Activated T-cell treated with anti-CD3 and anti-CD28 coated beads, Interleukin-2, amount 50 U/mL, for 4 hours (primary cell): ENCODE measurements around the gene PTH2R. TPM values are rescaled to one million over a fixed set of nuclear protein-coding genes. Genes with fewer than 3 reads are reported as not detected.
"Not testable (repeated sequence)": the region's sequence is repeated elsewhere in the genome, so short reads cannot be mapped to it uniquely, and the experiment has no call there.

Experiments used
- ATAC-seq, 2 donors: fragments of 200-7000 bp; cut with Tn5 transposase; one replicate each; pipeline ENCODE4 v1.10.0; 2021
- DNase-seq: peaks from one replicate; pipeline ENCODE4 v3.0.0-alpha.2; 2020
- H3K27me3 Mint-ChIP-seq: one replicate; pipeline ENCODE4 v1.8.0; 2021; ENCODE audit warnings: low read depth, mixed read lengths
- H3K36me3 Mint-ChIP-seq: one replicate; pipeline ENCODE4 v1.8.0; 2022; ENCODE audit warnings: mixed read lengths; ENCODE audit not compliant: insufficient read depth
- H3K4me1 Mint-ChIP-seq: one replicate; pipeline ENCODE4 v1.8.0; 2021; ENCODE audit warnings: low read depth, mixed read lengths
- H3K4me3 Mint-ChIP-seq: one replicate; pipeline ENCODE4 v1.8.0; 2021; ENCODE audit warnings: mild to moderate bottlenecking, moderate library complexity, mixed read lengths
- H3K9me3 Mint-ChIP-seq: one replicate; pipeline ENCODE4 v1.8.0; 2021; ENCODE audit warnings: mixed read lengths
- total RNA-seq, 3 donors: library from RNA; stranded (reverse); gene quantifications; one replicate each; pipeline ENCODE4 v1.2.1, GENCODE V29; 2021

PTH2R gene
- total RNA-seq, 3 donors from 2014 or later, result not detected

DNA sequence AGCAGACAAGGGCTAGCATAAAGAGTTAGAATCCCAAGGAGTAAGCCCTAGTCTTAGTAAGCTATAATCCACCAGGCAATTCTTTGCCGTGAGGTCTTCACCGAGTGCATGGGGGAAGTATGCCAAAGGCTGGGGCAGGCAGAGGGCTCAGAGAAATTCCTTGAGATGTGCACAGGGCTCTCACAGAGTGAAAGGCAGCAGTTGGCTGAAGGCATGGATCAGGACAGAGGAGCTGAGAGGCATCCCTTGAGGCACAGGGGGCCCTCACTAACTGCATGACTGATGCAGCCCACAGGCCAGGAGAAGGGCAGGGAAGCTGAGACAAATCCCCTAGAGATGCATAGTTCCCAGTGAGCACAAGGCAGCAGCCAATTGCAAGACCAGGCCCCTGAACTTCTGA is 34.1 kb downstream of the PTH2R start:
- DNase-seq, result no peak
- Mint-ChIP-seq H3K36me3 (no peaks in the 10 kb centered on the region), H3K27me3 (peaks cover 2% of the 10 kb centered on the region), H3K9me3 (no peaks in the 10 kb centered on the region), H3K4me1 (no peaks in the 10 kb centered on the region), H3K4me3 (no peak overlapping the region)
- no peak for ATAC-seq

DNA sequence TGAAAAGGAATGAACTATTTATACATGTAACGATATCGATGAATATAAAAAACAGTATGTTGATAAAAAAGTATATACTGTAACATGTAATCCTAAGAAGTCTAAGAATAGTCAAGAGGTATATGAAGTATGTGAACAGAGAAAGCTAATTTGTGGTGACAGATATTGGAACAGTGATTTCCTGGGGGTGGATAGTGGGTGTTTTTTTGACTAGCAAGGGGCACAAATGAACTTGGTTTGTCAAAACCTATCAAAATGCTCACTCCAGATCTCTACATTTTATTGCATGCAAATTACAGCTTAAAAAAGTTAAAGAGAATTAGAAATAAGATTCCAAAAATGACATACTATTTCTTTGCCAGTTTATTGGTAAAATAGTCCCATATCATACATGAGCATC is 35.4 kb downstream of the PTH2R start:
- H3K27me3 Mint-ChIP-seq, result peaks cover 2% of the 10 kb centered on the region
- H3K4me3 Mint-ChIP-seq, result no peak overlapping the region
- H3K9me3 Mint-ChIP-seq, result no peaks in the 10 kb centered on the region
- no peaks in the 10 kb centered on the region for H3K36me3 Mint-ChIP-seq
- no peak for ATAC-seq
- no peak for DNase-seq
- no peaks in the 10 kb centered on the region for H3K4me1 Mint-ChIP-seq

DNA sequence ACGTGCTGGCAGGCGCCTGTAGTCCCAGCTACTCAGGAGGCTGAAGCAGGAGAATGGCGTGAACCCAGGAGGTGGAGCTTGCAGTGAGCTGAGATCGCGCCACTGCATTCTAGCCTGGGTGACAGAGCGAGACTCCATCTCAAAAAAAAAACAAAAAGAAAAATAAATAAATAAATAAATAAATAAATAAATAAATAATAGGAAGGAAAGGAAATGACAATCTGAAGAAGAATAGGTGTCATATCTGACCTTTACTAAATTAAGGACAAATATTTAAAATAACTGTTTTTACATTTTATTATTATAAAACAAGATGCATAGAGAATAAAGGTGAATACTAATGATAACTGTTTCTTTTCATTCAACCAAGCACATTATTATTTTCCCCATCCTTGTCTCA is 40.9 kb downstream of the PTH2R start:
- not testable (repeated sequence) for H3K36me3 Mint-ChIP-seq, ATAC-seq, H3K9me3 Mint-ChIP-seq, H3K4me3 Mint-ChIP-seq, H3K27me3 Mint-ChIP-seq, H3K4me1 Mint-ChIP-seq, DNase-seq

DNA sequence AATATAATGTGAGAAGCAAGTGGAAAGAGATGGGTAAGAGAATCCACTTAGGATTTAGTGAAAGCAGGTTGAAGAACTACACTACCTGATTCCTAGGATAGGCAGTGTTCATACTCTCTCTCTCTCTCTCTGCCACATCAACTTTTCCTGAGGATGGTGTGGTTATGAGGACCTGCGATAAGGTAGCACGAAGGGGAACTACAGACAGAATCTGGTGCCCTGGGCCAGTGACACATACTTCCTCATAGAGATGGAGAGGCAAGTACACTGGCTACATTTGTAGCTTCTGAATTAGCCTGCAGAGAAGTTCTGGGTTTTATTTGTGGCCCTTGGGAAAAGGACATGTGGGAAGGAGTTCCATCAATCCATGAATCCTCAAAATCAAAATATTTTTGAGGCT is 44.5 kb downstream of the PTH2R start:
- DNase-seq, result no peak
- H3K9me3 Mint-ChIP-seq, result no peaks in the 10 kb centered on the region
- H3K36me3 Mint-ChIP-seq, result no peaks in the 10 kb centered on the region
- H3K4me1 Mint-ChIP-seq, result no peaks in the 10 kb centered on the region
- ATAC-seq, result no peak
- H3K27me3 Mint-ChIP-seq, result peaks cover 6% of the 10 kb centered on the region
- no peak overlapping the region for H3K4me3 Mint-ChIP-seq

DNA sequence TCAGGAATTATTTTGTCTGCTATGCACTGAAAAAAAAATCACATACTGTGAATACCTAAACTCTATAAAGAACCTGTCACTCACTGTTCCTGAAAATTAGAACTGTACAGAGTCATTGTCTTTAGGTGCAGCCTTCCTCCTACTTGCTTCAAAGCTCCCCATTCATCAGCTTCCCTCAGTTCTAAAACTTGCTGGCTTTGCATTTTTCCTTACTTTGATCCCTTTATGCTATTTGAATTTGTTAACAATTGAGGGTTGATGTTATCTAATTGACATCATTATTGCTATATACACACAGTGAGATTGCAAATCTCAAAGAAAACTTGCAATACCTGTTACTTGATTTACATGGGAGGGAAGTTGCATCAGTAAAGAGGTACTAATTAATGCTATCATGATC is 48.3 kb downstream of the PTH2R start:
- H3K4me1 Mint-ChIP-seq, result no peaks in the 10 kb centered on the region
- ATAC-seq (no peak), DNase-seq (no peak)
- H3K27me3 Mint-ChIP-seq, result peaks cover 6% of the 10 kb centered on the region
- H3K9me3 Mint-ChIP-seq, result no peaks in the 10 kb centered on the region
- H3K4me3 Mint-ChIP-seq, result no peak overlapping the region
- H3K36me3 Mint-ChIP-seq, result no peaks in the 10 kb centered on the region

DNA sequence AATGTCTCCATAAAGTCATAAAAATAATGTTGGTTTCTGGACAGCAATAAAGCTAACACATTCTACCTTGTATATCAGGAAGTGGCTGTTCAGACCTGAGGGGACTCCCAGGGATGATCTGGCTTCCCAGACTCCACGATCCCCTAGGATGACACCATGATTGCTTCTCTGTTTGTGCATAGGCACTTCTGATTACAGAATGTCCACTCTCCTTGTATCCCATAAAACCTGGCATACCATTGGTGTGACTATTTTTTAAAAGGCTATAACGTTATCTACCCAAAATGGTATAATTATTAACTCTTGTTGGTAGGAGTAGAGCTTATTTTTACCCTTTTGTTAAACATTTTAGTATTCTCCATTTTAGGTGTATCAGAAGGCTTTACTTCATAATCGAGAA is 57.1 kb downstream of the PTH2R start:
- no peak for DNase-seq
- Mint-ChIP-seq H3K9me3 (no peaks in the 10 kb centered on the region), H3K4me1 (no peaks in the 10 kb centered on the region), H3K36me3 (no peaks in the 10 kb centered on the region), H3K27me3 (peaks cover 3% of the 10 kb centered on the region), H3K4me3 (no peak overlapping the region)
- ATAC-seq, result no peak

DNA sequence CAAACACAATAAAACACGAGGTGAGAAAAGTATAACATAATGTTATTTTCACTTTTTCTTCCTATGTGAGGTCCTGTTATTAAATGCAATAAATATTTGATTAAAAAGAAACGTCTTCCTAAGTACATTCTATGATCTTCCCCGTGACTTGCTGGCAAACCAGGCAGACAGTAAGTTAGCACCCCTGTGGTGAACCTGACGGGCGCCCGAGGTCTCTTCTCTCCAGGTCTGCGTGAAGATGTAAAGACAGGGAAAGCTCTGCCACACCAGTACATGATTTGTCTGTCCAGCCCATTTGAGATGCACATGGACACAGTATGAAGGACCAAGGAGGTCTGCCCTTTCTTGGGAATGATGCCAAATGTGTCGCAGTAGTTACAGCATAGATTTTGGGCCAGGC is 57.6 kb downstream of the PTH2R start:
- DNase-seq, result no peak
- no peak for ATAC-seq
- no peaks in the 10 kb centered on the region for H3K4me1 Mint-ChIP-seq
- H3K36me3 Mint-ChIP-seq, result no peaks in the 10 kb centered on the region
- H3K4me3 Mint-ChIP-seq, result no peak overlapping the region
- no peaks in the 10 kb centered on the region for H3K9me3 Mint-ChIP-seq
- H3K27me3 Mint-ChIP-seq, result peaks cover 3% of the 10 kb centered on the region

DNA sequence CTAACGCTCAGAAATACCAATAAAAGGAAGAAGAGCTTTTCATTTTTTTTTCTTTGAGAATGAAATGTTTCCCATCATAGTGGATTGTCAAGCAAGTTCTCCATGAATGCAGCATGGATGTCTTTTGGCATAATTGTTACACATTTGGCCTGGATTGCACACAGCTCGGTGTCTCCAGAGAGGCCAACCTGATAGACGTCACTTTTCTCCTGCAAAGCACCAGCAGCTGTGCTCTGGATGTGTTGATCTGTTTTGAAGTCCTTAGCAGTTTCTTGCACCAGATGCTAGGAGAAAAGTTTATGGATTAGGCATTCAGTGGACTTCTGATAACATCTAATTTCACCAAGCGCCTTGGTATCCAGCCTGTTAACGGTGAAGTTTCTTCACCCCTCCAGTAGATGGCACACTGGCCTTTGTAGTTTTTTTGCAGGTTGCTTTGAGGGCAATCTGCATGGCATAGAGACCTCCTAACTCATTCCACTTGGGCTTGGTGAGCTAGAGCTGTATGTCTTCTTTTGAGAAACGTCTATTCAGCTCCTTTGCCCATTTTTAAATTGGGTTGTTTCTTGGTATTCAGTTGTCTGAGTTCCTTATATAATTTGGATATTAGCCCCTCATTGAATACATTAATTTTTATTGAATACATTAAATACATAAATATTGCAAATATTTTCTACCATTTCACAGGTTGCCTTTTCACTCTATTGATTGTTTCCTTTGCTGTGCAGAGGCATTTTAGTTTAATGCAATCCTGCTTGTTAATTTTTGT is 59.7 kb downstream of the PTH2R start:
- ATAC-seq (no peak), DNase-seq (no peak)
- peaks cover 3% of the 10 kb centered on the region for H3K27me3 Mint-ChIP-seq
- no peak overlapping the region for H3K4me3 Mint-ChIP-seq
- no peaks in the 10 kb centered on the region for H3K36me3 Mint-ChIP-seq
- no peaks in the 10 kb centered on the region for H3K9me3 Mint-ChIP-seq
- H3K4me1 Mint-ChIP-seq, result no peaks in the 10 kb centered on the region

DNA sequence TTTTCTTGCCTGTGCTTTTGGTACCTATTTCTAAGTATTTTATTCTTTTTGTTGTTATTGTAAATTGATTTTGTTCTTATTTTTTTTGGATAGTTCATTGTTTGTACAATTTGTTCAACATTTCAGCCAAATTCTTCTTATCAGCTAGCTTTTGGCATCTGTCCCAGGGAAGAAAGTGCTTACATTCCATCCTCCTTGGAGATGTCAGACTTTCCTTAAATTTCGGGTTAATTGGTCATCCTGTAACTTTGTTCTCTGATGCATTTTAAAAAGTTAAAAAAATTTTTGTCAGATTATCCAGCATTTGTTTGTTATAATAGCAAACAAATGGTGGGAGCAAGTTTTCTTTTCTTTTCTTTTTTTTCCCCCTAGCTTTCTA is 60.3 kb downstream of the PTH2R start:
- H3K27me3 Mint-ChIP-seq, result peaks cover 3% of the 10 kb centered on the region
- no peaks in the 10 kb centered on the region for H3K4me1 Mint-ChIP-seq
- H3K36me3 Mint-ChIP-seq, result no peaks in the 10 kb centered on the region
- H3K9me3 Mint-ChIP-seq, result no peaks in the 10 kb centered on the region
- ATAC-seq (no peak), DNase-seq (no peak)
- H3K4me3 Mint-ChIP-seq, result no peak overlapping the region

DNA sequence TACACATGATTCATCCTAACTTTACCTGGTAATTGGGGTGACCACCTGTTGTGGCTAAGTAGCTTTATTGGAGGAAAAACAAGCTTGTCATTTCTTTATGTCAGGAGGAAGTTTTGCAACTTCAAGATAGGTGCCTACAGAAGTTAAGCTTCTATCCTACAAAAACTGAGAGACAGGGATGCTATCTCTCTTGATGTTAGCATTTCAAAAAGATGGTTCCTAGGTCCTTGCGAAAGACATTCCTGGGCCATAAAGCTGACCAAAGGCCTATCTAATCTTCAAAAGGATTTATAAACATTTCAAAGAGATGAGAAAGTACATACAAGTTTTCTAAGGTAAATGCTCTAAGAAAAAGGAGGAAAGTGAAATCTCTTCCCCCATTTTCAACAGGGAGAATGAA is 61.0 kb downstream of the PTH2R start:
- ATAC-seq (no peak), DNase-seq (no peak)
- H3K4me3 Mint-ChIP-seq, result no peak overlapping the region
- H3K27me3 Mint-ChIP-seq, result peaks cover 3% of the 10 kb centered on the region
- H3K9me3 Mint-ChIP-seq, result no peaks in the 10 kb centered on the region
- no peaks in the 10 kb centered on the region for H3K36me3 Mint-ChIP-seq
- no peaks in the 10 kb centered on the region for H3K4me1 Mint-ChIP-seq

DNA sequence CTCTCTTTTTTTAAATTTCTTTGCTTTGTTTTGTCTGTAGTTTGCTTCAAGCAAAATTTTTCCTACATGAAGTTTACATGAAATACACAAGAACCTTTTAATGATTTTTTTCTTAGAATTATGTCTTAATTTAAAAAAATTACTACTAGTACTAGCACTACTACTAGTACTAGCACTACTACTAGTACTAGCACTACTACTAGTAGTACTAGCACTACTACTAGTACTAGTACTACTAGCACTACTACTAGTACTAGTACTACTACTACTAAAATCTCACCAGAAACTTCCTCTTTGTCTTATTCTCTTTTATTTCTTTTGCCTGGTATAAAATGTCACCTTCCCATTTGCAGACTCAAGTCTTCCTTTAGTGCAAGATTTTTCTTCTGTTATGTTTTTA is 71.1 kb downstream of the PTH2R start:
- peaks cover 9% of the 10 kb centered on the region for H3K9me3 Mint-ChIP-seq
- no peak overlapping the region for H3K4me3 Mint-ChIP-seq
- H3K27me3 Mint-ChIP-seq, result peaks cover 2% of the 10 kb centered on the region
- no peak for ATAC-seq
- no peaks in the 10 kb centered on the region for H3K4me1 Mint-ChIP-seq
- no peak for DNase-seq
- peaks cover 2% of the 10 kb centered on the region for H3K36me3 Mint-ChIP-seq

DNA sequence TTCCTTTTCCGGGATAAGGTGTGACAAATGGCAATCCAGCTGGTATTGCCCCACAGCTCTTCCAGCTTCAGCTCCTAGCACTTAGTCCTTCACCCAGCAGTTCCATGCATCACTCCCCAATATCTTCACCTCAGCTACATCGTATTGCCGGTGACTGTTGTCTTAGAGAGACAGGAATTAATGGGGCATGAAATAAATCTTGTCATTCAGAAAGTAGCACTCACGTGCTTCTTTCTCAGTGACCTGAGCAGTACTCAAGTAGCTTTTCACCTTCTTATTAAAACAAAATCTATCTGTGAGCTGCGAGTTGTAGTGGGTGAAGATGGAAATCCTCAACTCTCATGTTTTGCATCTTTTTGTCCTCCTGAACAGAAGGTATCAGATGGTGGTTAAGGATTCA is 72.8 kb downstream of the PTH2R start:
- Mint-ChIP-seq H3K27me3 (no peaks in the 10 kb centered on the region), H3K36me3 (peaks cover 2% of the 10 kb centered on the region), H3K4me1 (no peaks in the 10 kb centered on the region), H3K4me3 (no peak overlapping the region), H3K9me3 (peaks cover 9% of the 10 kb centered on the region)
- DNase-seq (no peak), ATAC-seq (no peak)

DNA sequence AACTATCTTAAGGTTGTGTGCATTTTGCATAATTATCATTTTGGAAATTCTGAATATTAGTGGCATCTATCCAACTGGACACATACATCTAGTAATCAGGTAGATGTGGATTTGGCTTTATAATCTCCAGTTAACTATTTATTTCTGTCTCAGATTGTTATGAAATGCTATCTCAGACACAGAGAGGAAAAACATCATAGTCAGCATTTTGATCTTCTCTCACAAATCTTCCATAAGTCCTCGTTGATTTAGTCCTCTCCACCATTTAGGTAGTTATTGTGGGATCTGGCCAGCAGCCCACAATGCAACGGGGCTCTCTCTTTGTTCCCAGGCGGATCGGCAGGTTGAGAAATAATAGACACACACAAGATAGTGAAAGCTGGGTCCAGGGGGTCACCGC is 75.4 kb downstream of the PTH2R start:
- not testable (repeated sequence) for H3K4me1 Mint-ChIP-seq, H3K36me3 Mint-ChIP-seq, H3K9me3 Mint-ChIP-seq, DNase-seq, ATAC-seq, H3K27me3 Mint-ChIP-seq, H3K4me3 Mint-ChIP-seq

DNA sequence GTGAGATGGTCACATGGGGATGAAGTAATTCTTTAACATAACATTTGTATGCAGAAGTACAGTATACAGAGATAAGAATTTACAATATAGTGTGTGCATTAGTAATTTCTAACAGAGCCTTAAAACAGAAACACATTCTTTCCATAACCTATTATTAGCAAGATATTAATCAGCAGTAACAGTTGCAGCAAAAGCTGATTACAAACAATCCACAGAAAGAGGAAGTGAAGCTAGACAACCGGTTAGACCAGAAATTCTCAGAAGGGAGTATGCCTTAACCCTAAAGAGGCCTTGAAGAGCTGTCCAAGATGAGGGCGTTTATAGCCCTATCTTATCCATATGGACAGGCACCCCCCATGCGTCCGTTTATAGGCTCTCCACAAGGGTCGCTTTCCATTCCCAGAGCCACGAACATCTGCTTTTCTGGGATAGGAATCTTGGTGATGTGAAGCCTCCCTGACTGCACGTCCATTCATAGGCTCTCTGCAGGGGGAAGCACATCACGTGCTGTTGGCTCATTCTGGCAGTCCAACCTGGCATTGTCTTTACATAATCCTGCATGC is 75.9 kb downstream of the PTH2R start:
- H3K36me3 Mint-ChIP-seq, H3K9me3 Mint-ChIP-seq, H3K4me3 Mint-ChIP-seq, H3K4me1 Mint-ChIP-seq, ATAC-seq, H3K27me3 Mint-ChIP-seq, DNase-seq: not testable (repeated sequence)

DNA sequence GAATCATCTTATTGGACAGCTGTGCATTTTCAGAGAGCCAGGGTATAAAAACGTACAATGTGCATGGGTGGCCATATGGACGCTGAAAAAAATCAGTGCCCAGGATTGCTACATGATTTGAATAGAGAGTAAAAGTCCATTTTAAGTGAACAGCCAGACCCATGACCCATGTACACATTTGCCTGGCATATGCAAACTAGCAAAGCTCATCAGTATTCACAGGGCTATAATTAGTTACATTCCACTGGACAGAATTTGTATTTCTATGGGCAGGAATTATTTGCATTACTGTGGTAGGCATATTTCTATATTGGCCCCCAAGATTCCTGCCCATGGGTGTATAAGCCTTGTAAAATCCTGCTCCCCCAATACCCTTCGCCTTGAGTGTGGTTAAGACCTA is 78.8 kb downstream of the PTH2R start:
- H3K4me1 Mint-ChIP-seq, result no peaks in the 10 kb centered on the region
- no peak overlapping the region for H3K4me3 Mint-ChIP-seq
- peaks cover 2% of the 10 kb centered on the region for H3K36me3 Mint-ChIP-seq
- no peak for DNase-seq
- H3K27me3 Mint-ChIP-seq, result no peaks in the 10 kb centered on the region
- H3K9me3 Mint-ChIP-seq, result peaks cover 9% of the 10 kb centered on the region
- ATAC-seq, result no peak
